AG04450 (cell line): ENCODE results near the gene FOXK2. TPM values are rescaled to one million over a fixed set of nuclear protein-coding genes. Genes with fewer than 3 reads are reported as not detected.

Source experiments
- CTCF ChIA-PET: fragments of 300-600, 350-600 bp; formaldehyde crosslinking; extraction: SDS; loops from one replicate; lab custom pipeline; 2022; ENCODE audit warnings: antibody characterized with exemption, inconsistent platforms; lab: Charles Lee
- POLR2A ChIA-PET: fragments of 350-600 bp; formaldehyde crosslinking; extraction: SDS; loops from one replicate; lab custom pipeline; 2021; ENCODE audit warnings: antibody characterized with exemption, inconsistent platforms; lab: Yijun Ruan, JAX
- DNase-seq: peaks from one replicate; pipeline ENCODE4 v3.0.0-alpha.2; 2011; ENCODE audit warnings: low read depth, low spot score
- H3K27ac ChIP-seq: one replicate; pipeline ENCODE4 v1.5.1; 2012; ENCODE audit warnings: low read depth, low read length, control low read depth
- H3K27me3 ChIP-seq: one replicate; pipeline ENCODE4 v1.6.0; 2012; ENCODE audit warnings: low read length; ENCODE audit not compliant: control insufficient read depth, insufficient read depth
- H3K4me3 ChIP-seq: 2 replicates; pipeline ENCODE4 v1.5.1; 2011; ENCODE audit warnings: mild to moderate bottlenecking, low read depth, low read length, control low read depth
- H3K9me3 ChIP-seq: 2 replicates; pipeline ENCODE4 v1.5.1; 2012; ENCODE audit warnings: low read length; ENCODE audit not compliant: control insufficient read depth, insufficient read depth
- CTCF ChIP-seq: IDR thresholded peaks from 2 replicates; pipeline ENCODE4 v1.5.1; 2011; ENCODE audit warnings: low read depth, low read length, control low read depth, inconsistent platforms
- polyA plus RNA-seq: library from polyadenylated mRNA; depleted of rRNA; stranded (reverse); fragments of >200 nt; gene quantifications from 2 replicates; pipeline ENCODE4 v1.2.3, GENCODE V29; 2011

FOXK2 gene
- polyA plus RNA-seq, 1 experiment, result 21.7 TPM

- Histone ChIP-seq H3K4me3 (no peak overlapping the region), H3K9me3 (no peaks in the 10 kb centered on the region; the same call in 1 of the 2 replicates), H3K27ac (no peak overlapping the region), H3K27me3 (no peaks in the 10 kb centered on the region)
- DNase-seq, result no peak
- ChIA-PET CTCF (no interaction called here), POLR2A (no interaction called here)
- TF ChIP-seq CTCF, result no peak
These were observed 5.0 kb downstream of the FOXK2 start for GRCh38 chr17:82524540-82524939.

DNA sequence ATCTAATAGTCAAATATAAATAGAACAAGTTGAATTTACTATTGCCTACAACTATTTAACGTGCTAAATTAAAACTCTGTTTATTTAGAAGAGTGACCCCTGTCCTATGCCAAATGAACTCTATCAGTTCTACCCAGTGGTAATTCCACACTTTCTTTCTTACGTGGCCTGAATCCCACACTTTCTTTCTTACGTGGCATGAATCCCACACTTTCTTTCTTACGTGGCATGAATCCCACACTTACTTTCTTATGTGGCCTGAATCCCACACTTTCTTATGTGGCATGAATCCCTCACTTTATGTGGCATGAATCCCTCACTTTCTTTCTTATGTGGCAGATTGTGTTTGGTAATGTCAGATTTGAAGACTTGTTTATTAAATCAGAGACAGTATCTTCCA is 6.2 kb downstream of the FOXK2 start:
- Histone ChIP-seq H3K9me3 (no peaks in the 10 kb centered on the region; the same call in 1 of the 2 replicates), H3K4me3 (no peak overlapping the region), H3K27ac (no peak overlapping the region), H3K27me3 (no peaks in the 10 kb centered on the region)
- DNase-seq, result no peak
- TF ChIP-seq CTCF, result no peak
- CTCF ChIA-PET, result no interaction called here
- POLR2A ChIA-PET, result no interaction called here

GRCh38 chr17:82527898-82528297 is 8.4 kb downstream of the FOXK2 start:
- Histone ChIP-seq H3K4me3 (no peak overlapping the region), H3K27me3 (no peaks in the 10 kb centered on the region), H3K27ac (no peak overlapping the region), H3K9me3 (no peaks in the 10 kb centered on the region)
- DNase-seq, result no peak
- POLR2A ChIA-PET, result no interaction called here
- TF ChIP-seq CTCF, result no peak
- CTCF ChIA-PET, result interaction anchor here (1.3 kb wide), 1 partner anchor 26 kb away, joined by 4 read pairs; no protein-coding TSS in a partner anchor

DNA sequence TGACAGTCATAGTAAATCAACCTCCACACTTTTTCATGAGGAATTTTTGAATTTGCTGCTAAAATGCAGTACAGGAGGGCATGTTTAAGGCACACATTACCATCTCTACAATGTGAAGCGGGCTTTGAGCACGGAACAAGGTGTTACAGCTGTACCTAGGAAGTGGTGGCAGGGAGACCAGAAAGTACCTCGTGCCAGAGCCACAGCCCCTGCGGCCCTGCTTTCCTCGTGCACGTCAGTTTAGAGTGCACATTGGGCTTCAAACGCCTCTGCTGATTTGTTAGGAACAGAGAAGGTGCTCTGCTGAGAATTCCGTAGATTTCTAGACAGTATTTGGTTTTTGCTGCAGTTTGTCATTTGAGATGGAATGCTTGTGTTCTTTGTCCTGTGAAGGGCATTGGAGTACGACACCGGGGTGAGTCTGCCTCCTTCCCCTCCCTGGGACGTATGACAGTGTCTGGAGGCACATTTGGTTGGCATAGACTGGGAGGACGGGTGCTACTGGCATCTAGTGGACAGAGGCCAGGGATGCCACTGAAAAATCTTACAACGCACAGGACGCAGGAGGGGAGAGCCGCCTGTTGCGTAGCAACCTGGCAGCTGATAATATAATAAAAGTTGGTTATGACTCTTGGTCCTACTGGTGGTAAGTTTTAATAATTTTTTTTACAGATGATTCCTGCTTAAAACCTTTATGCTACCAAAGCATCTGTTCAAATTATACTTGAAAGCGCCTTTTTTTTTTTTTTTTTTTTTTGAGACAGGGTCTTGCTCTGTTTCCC is 9.1 kb downstream of the FOXK2 start:
- no peaks in the 10 kb centered on the region for H3K9me3 ChIP-seq
- ChIA-PET POLR2A (no interaction called here), CTCF (interaction anchor here (1.3 kb wide), 1 partner anchor 26 kb away, joined by 4 read pairs; no protein-coding TSS in a partner anchor)
- DNase-seq, result no peak
- H3K4me3 ChIP-seq, result no peak overlapping the region
- H3K27ac ChIP-seq, result peak overlapping the region; percentile 21
- TF ChIP-seq CTCF, result peak; percentile 27; the same call in 1 of the 2 replicates
- no peaks in the 10 kb centered on the region for H3K27me3 ChIP-seq

- Histone ChIP-seq H3K27ac (no peak overlapping the region), H3K27me3 (no peaks in the 10 kb centered on the region), H3K4me3 (no peak overlapping the region), H3K9me3 (no peaks in the 10 kb centered on the region)
- ChIA-PET CTCF (no interaction called here), POLR2A (no interaction called here)
- no peak for TF ChIP-seq CTCF
- no peak for DNase-seq
These were observed 10.4 kb downstream of the FOXK2 start for GRCh38 chr17:82529914-82530300.
